Measurements from ENCODE around the gene FBXW12. TPM values are rescaled to one million over a fixed set of nuclear protein-coding genes. Genes with fewer than 3 reads are reported as not detected.

The FBXW12 gene
- polyA plus RNA-seq, 1 donor from 2014 or later, result not detected

DNA sequence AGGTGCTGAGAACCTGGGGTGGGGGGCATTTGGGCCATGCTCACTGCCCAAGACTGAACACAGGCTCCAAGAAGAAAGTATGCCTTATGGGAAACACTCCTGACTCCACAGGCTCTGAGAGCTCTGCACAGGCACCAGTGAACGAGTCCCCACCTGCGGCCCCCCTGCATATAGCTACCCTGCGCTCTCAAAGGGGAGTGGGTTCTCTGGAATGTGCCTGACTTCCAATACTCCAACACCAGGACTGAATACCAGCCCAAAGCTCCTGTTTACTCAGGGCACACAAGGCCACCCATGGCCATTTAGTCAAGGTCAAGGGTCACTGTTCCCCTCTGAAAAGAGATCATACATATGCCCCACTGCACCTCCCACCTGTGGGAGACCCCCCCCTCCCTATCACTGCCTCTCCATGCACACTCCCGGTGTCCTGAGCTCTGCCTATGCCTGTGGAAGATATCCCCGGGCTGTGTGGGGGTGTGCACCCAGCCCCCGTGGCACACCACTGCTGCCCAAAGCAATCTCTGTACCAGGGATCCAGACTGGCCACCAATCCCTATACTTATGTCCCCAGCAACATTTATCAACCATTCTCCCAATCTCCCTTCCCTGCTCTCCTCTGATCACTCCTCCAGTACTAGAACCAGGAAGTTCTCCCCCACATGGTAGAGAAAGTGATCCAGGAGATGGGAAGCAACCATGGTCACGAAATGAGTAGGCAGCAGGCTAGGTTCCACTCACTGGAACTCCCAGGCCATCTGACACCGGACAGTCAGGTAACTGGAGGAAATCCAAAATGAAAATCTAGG is 59.4 kb downstream of the FBXW12 start:
- Histone ChIP-seq H3K9me2 (ENCODE audit: insufficient read depth, low read length) (no peaks in the 10 kb centered on the region), H3F3A (ENCODE audit: insufficient read depth, low read length, poor library complexity, severe bottlenecking) (no peaks in the 10 kb centered on the region), H3K9me3 (ENCODE audit: low read length) (no peaks in the 10 kb centered on the region), H3K4me2 (ENCODE audit: low read length) (no peak overlapping the region), H3K27ac (ENCODE audit: low read length) (no peak overlapping the region), H3K9ac (ENCODE audit: low read length) (no peak overlapping the region), H3K4me3 (ENCODE audit: low read length) (no peak overlapping the region), H3K79me2 (replicated peaks; ENCODE audit: insufficient read depth, low read length) (peaks cover 36% of the 10 kb centered on the region), H2AFZ (ENCODE audit: low read depth, low read length) (no peak overlapping the region), H3K27me3 (ENCODE audit: insufficient read depth, low read depth, low read length) (no peaks in the 10 kb centered on the region), H4K20me1 (ENCODE audit: insufficient read depth) (no peaks in the 10 kb centered on the region), H3K36me3 (ENCODE audit: insufficient read depth, low read length) (no peaks in the 10 kb centered on the region)
- TF ChIP-seq TAF1 (IDR thresholded peaks at IDR 0.05; ENCODE audit: low read depth), result no peak
- no peak for TF ChIP-seq POLR2AphosphoS5 (IDR thresholded peaks at IDR 0.05)
- TF ChIP-seq MXI1 (conservative IDR thresholded peaks at IDR 0.05; ENCODE audit: poor library complexity, severe bottlenecking), result no peak
- TF ChIP-seq, protein P1, sequence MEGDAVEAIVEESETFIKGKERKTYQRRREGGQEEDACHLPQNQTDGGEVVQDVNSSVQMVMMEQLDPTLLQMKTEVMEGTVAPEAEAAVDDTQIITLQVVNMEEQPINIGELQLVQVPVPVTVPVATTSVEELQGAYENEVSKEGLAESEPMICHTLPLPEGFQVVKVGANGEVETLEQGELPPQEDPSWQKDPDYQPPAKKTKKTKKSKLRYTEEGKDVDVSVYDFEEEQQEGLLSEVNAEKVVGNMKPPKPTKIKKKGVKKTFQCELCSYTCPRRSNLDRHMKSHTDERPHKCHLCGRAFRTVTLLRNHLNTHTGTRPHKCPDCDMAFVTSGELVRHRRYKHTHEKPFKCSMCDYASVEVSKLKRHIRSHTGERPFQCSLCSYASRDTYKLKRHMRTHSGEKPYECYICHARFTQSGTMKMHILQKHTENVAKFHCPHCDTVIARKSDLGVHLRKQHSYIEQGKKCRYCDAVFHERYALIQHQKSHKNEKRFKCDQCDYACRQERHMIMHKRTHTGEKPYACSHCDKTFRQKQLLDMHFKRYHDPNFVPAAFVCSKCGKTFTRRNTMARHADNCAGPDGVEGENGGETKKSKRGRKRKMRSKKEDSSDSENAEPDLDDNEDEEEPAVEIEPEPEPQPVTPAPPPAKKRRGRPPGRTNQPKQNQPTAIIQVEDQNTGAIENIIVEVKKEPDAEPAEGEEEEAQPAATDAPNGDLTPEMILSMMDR (IDR thresholded peaks at IDR 0.05; ENCODE audit: poor library complexity, severe bottlenecking), result no peak
- TF ChIP-seq, protein P2, sequence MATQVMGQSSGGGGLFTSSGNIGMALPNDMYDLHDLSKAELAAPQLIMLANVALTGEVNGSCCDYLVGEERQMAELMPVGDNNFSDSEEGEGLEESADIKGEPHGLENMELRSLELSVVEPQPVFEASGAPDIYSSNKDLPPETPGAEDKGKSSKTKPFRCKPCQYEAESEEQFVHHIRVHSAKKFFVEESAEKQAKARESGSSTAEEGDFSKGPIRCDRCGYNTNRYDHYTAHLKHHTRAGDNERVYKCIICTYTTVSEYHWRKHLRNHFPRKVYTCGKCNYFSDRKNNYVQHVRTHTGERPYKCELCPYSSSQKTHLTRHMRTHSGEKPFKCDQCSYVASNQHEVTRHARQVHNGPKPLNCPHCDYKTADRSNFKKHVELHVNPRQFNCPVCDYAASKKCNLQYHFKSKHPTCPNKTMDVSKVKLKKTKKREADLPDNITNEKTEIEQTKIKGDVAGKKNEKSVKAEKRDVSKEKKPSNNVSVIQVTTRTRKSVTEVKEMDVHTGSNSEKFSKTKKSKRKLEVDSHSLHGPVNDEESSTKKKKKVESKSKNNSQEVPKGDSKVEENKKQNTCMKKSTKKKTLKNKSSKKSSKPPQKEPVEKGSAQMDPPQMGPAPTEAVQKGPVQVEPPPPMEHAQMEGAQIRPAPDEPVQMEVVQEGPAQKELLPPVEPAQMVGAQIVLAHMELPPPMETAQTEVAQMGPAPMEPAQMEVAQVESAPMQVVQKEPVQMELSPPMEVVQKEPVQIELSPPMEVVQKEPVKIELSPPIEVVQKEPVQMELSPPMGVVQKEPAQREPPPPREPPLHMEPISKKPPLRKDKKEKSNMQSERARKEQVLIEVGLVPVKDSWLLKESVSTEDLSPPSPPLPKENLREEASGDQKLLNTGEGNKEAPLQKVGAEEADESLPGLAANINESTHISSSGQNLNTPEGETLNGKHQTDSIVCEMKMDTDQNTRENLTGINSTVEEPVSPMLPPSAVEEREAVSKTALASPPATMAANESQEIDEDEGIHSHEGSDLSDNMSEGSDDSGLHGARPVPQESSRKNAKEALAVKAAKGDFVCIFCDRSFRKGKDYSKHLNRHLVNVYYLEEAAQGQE (IDR thresholded peaks at IDR 0.05; ENCODE audit: borderline replicate concordance), result no peak
- no peak for TF ChIP-seq RAD21 (conservative IDR thresholded peaks at IDR 0.05)
- TF ChIP-seq EZH2 (IDR thresholded peaks at IDR 0.05; ENCODE audit: borderline replicate concordance, insufficient read depth, low read length, poor library complexity, severe bottlenecking), result no peak
- no peak for TF ChIP-seq EP300 (conservative IDR thresholded peaks at IDR 0.05; ENCODE audit: poor library complexity, severe bottlenecking)
- TF ChIP-seq SMC3 (conservative IDR thresholded peaks at IDR 0.05; ENCODE audit: poor library complexity), result no peak

DNA sequence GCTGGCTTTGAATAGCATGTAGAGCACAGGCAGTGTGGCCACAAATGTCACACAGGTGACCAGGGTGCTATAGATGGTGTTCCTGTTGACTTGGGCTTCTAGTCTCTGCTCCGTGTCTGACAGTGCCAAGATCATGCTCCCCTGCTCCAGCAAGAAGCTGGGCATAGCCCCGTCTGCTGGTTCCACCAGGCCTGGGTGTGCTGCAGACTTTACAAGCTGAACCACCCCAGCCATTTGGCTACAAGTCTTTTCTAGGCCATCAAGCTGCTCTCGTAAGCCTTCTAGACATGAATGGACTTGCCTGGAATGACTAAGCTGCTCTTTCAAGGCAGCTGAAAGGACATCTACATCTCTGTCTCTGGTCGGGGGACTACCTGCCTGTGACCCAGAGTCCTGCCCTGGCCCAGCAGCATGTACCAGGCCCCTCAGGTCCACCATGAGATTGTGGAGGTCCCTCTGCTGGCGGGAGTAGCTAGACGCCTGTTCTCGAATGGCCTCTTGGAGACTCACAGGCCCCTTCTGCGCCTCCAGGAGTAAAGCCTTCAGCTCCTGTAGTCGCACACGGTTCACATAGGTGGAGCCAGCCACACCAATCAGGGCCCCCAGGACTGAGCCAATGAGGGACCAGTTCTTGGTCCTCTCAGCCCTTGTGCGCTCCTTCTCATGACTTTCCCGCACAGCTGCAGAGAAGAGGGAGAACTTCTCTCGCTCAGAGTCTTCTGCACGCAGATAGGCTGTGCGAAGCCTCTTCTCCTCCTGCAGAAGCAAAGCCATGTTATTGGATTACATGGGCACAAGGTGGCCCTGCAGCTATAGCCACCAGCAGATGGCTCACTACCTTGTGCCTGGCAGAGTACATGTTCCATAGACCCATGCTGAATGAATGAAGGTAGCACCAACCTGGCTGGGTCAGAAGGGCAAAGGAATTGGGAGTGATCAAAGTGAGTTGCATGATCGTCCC is 60.7 kb downstream of the FBXW12 start:
- Histone ChIP-seq H3F3A (ENCODE audit: insufficient read depth, low read length, poor library complexity, severe bottlenecking) (no peaks in the 10 kb centered on the region), H3K27me3 (ENCODE audit: insufficient read depth, low read depth, low read length) (no peaks in the 10 kb centered on the region), H3K27ac (ENCODE audit: low read length) (no peak overlapping the region), H4K20me1 (ENCODE audit: insufficient read depth) (no peaks in the 10 kb centered on the region), H3K36me3 (ENCODE audit: insufficient read depth, low read length) (no peaks in the 10 kb centered on the region), H3K9me3 (ENCODE audit: low read length) (no peaks in the 10 kb centered on the region), H3K4me2 (ENCODE audit: low read length) (no peak overlapping the region), H3K4me3 (ENCODE audit: low read length) (no peak overlapping the region), H2AFZ (ENCODE audit: low read depth, low read length) (no peak overlapping the region), H3K79me2 (replicated peaks; ENCODE audit: insufficient read depth, low read length) (peaks cover 23% of the 10 kb centered on the region), H3K9ac (ENCODE audit: low read length) (no peak overlapping the region), H3K9me2 (ENCODE audit: insufficient read depth, low read length) (no peaks in the 10 kb centered on the region)
- no peak for TF ChIP-seq EP300 (conservative IDR thresholded peaks at IDR 0.05; ENCODE audit: poor library complexity, severe bottlenecking)
- TF ChIP-seq RAD21 (conservative IDR thresholded peaks at IDR 0.05), result no peak
- TF ChIP-seq EZH2 (IDR thresholded peaks at IDR 0.05; ENCODE audit: borderline replicate concordance, insufficient read depth, low read length, poor library complexity, severe bottlenecking), result no peak
- TF ChIP-seq, protein P1 (IDR thresholded peaks at IDR 0.05; ENCODE audit: poor library complexity, severe bottlenecking), result no peak
